SU-DHL-6 (cell line): ENCODE results near the gene GSK3B.

Experiments used
- H2AFZ ChIP-seq: fragments of 200-600 bp; sonication (generic); 2 replicates; pipeline ENCODE4 v1.6.1; 2014; ENCODE audit warnings: low read depth, mild to moderate bottlenecking, moderate library complexity, mixed read lengths, antibody characterized with exemption, low read length; ENCODE audit not compliant: severe bottlenecking
- H3F3A ChIP-seq: fragments of 200-600 bp; shearing (Covaris generic); 2 replicates; pipeline ENCODE4 v1.6.0; 2016; ENCODE audit warnings: antibody characterized with exemption, mild to moderate bottlenecking; ENCODE audit not compliant: insufficient read depth
- H3K27ac ChIP-seq: fragments of 200-600 bp; sonication (generic); 2 replicates; pipeline ENCODE4 v1.5.1; 2016; ENCODE audit warnings: low read depth, mild to moderate bottlenecking, low read length, moderate library complexity, mixed read lengths
- H3K27me3 ChIP-seq: fragments of 200-600 bp; sonication (generic), shearing (Covaris generic); 2 replicates; pipeline ENCODE4 v1.6.0; 2014; ENCODE audit warnings: mild to moderate bottlenecking, low read length
- H3K36me3 ChIP-seq: fragments of 200-600 bp; sonication (generic); 2 replicates; pipeline ENCODE4 v1.6.1; 2014; ENCODE audit warnings: mild to moderate bottlenecking, low read length, mixed read lengths
- H3K4me2 ChIP-seq: fragments of 300-600, 200-600 bp; shearing (Covaris generic), sonication (generic); 2 replicates; pipeline ENCODE4 v1.6.0; 2014; ENCODE audit warnings: low read length, low read depth, mild to moderate bottlenecking; ENCODE audit not compliant: poor library complexity, severe bottlenecking
- H3K4me3 ChIP-seq: fragments of 200-600 bp; sonication (generic); 2 replicates; pipeline ENCODE4 v1.5.1; 2014; ENCODE audit warnings: antibody characterized with exemption, low read length, mild to moderate bottlenecking, mixed read lengths; ENCODE audit not compliant: insufficient read depth, poor library complexity, severe bottlenecking
- H3K79me2 ChIP-seq: fragments of 200-600 bp; sonication (generic); 2 replicates; pipeline ENCODE4 v1.6.1; 2014; ENCODE audit warnings: mild to moderate bottlenecking, low read length, moderate library complexity; ENCODE audit not compliant: insufficient read depth
- H3K9ac ChIP-seq: fragments of 200-600 bp; sonication (generic); 2 replicates; pipeline ENCODE4 v1.7.0; 2014; ENCODE audit warnings: mild to moderate bottlenecking, low read length
- H3K9me2 ChIP-seq: fragments of 200-600 bp; sonication (generic); replicated peaks from 2 replicates; pipeline ENCODE4 v1.6.1; 2014; ENCODE audit warnings: low read length; ENCODE audit not compliant: insufficient read depth
- H3K9me3 ChIP-seq: fragments of 200-600 bp; sonication (generic); 2 replicates; pipeline ENCODE4 v1.6.1; 2014; ENCODE audit warnings: low read length, mixed read lengths; ENCODE audit not compliant: insufficient read depth
- H4K20me1 ChIP-seq: fragments of 200-600 bp; sonication (generic); 2 replicates; pipeline ENCODE4 v1.6.1; 2014; ENCODE audit warnings: low read depth, mild to moderate bottlenecking, antibody characterized with exemption, low read length, moderate library complexity, mixed read lengths
- CTCF ChIP-seq: fragments of 200-600 bp; sonication (generic); IDR thresholded peaks from one replicate; pipeline ENCODE4 v1.5.1; 2017; ENCODE audit warnings: antibody characterized with exemption, mild to moderate bottlenecking, low read length, moderate library complexity; ENCODE audit not compliant: insufficient read depth, poor library complexity, severe bottlenecking
- EZH2phosphoT487 ChIP-seq: fragments of 200-600 bp; sonication (generic), shearing (Covaris generic); conservative IDR thresholded peaks from 2 replicates; pipeline ENCODE4 v1.6.1; 2018; ENCODE audit warnings: mild to moderate bottlenecking, antibody characterized with exemption, low read length, moderate library complexity, mixed read lengths

GSK3B gene

DNA sequence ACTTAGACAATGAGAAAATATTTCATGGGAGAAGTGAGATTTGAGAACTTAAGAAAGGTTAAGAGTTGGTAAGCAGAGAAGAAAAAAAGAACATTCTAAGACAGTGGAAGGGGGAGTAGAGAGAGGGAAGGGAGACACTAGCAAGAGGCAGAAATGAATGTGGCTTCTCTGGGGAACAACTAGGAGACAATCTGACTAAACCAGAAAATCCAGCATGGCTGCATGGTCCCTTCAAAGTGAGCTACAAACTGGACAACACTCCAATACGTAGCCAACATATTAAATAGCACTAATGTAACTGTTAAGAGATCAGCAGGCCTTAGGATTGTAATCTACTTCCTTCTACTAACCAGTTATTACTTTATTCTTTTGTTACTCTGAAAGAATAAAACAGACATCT is 222.7 kb downstream of the GSK3B start:
- Histone ChIP-seq H3K79me2 (no peaks in the 10 kb centered on the region), H4K20me1 (no peaks in the 10 kb centered on the region), H3K4me2 (no peak overlapping the region), H3K9me2 (no peaks in the 10 kb centered on the region), H3F3A (no peaks in the 10 kb centered on the region), H3K36me3 (0 out of 2 replicates have a peak, but pooled peaks cover 4% of the 10 kb centered on the region), H3K9me3 (no peaks in the 10 kb centered on the region), H2AFZ (no peak overlapping the region), H3K27me3 (no peaks in the 10 kb centered on the region), H3K27ac (no peak overlapping the region), H3K9ac (no peak overlapping the region), H3K4me3 (no peak overlapping the region)
- TF ChIP-seq EZH2phosphoT487 (no peak), CTCF (no peak)

- Histone ChIP-seq H3K9me3 (no peaks in the 10 kb centered on the region), H3K79me2 (no peaks in the 10 kb centered on the region), H3K9me2 (no peaks in the 10 kb centered on the region), H3K36me3 (0 out of 2 replicates have a peak, but pooled peaks cover 4% of the 10 kb centered on the region), H3K4me3 (no peak overlapping the region), H3K27me3 (no peaks in the 10 kb centered on the region), H2AFZ (no peak overlapping the region), H3K9ac (no peak overlapping the region), H3F3A (no peaks in the 10 kb centered on the region), H4K20me1 (no peaks in the 10 kb centered on the region), H3K27ac (no peak overlapping the region), H3K4me2 (no peak overlapping the region)
- no peak for TF ChIP-seq EZH2phosphoT487
- TF ChIP-seq CTCF, result no peak
These were observed 223.7 kb downstream of the GSK3B start for GRCh38 chr3:119870512-119870911.

- H3K79me2 ChIP-seq, result no peaks in the 10 kb centered on the region
- no peak overlapping the region for H3K9ac ChIP-seq
- H3F3A ChIP-seq, result 0 out of 2 replicates have a peak, but pooled peaks cover 4% of the 10 kb centered on the region
- H4K20me1 ChIP-seq, result no peaks in the 10 kb centered on the region
- no peak overlapping the region for H2AFZ ChIP-seq
- H3K9me2 ChIP-seq, result no peaks in the 10 kb centered on the region
- H3K27ac ChIP-seq, result no peak overlapping the region
- no peaks in the 10 kb centered on the region for H3K27me3 ChIP-seq
- H3K36me3 ChIP-seq, result peaks cover 33% of the 10 kb centered on the region
- no peak overlapping the region for H3K4me3 ChIP-seq
- no peaks in the 10 kb centered on the region for H3K9me3 ChIP-seq
- TF ChIP-seq CTCF (no peak), EZH2phosphoT487 (no peak)
- no peak overlapping the region for H3K4me2 ChIP-seq
These were observed 229.8 kb downstream of the GSK3B start for GRCh38 chr3:119864476-119864875.
